Measurements from ENCODE around the gene ADCY3.
"Not testable (repeated sequence)": the region's sequence is repeated elsewhere in the genome, so short reads cannot be mapped to it uniquely, and the experiment has no call there.

Gene ADCY3

GRCh38 chr2:24800487-24800886 is 119.5 kb downstream of the ADCY3 start:
- not testable (repeated sequence) for DNase-seq

DNA sequence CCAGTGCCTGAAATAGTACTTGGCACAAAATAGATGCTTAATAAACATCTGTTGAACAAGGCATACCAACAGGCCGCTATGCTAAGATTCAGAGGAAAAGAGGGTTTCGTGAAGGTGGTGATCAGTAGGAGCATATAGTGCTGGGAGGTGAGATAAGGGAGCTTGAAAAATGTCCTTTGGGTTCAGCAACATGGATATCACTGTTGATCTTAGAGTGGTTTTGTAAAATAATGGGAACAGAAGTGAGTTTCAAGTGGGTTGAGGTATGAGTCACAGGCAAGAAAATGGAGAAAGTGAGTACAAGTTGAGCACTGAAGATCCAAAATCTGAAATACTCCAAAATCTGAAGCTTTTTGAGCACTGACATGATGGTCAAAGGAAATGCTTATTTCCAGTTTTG is 122.4 kb downstream of the ADCY3 start:
- DNase-seq = no peak

DNA sequence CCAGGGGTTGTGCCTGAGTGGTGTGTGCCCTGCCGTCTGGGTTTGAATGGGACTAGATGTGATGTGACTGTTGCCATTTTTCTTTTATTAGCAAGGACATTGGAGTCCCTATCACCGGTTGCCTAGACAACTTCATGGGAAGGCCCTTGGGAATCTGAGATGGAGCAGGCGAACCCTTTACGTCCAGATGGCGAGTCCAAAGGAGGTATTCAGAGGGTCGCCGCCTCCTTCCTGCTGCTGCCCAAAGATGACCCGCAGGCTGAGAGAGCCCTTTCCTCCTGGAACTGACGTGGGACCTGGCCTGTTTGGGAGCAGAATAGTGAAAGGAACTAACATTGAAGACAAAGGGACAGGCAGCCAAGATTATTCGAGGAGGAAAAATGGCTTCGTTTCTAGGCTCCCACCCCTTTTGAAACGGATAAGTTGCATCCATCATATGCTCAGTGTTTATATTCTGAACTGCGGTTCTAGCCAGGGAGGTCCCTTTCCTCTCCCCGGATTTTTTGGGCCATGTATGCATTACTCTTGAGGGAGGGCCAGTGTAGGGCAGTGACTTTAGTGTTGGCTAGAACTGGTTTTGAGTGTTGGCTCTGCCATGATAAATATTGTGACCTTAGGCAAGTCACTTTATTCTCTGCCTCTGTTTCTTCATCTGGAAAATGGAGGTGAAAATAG is 126.1 kb downstream of the ADCY3 start:
- no peak for DNase-seq

DNA sequence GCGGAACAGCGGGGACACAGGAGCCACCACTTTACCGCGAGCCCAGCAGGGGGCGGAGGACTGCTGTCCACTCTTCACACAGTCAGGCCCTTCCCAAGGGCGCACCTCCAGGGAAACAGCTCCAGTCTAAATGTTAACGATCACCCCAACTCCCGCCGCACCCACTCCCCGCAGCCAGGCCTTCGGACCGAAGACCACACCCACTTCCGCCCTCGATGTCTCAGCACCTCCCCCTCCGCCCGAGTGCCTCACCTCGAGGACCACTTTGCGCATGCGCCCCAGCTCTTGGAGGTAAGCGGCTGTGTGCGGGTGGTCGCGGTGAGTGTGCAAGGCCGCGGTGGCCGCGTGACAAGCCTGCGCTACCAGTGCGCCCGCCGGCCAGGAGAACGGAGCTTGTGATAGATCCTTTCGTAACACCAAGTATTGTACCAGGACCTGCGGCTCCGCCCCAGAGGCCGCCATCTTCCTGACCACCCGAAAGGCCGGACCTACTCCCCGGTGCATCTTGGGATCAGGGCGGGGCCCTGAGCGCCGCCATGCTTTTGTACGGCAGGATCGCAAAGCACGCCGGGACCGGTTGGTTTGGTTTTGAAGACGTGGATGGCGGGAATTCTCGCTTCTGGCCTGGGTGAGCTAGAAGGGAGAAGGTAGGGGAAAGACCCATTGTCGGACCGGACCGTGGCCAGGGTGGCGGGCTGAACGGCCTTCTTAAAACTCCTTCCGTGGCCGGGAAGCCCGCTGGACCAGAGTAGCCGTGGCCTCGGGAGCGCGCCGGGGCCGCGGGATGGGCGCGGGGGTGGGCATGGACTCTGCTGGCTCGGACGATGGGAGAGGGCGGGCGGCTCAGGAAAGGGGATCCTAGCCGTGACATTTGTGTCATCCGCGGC is 126.9 kb downstream of the ADCY3 start, which contains the start of the genes CENPO and PTRHD1:
TSS of gene CENPO (plus strand) at position 552 of the 887 bp plus-strand sequence. CDS start 495 bp downstream, outside the sequence.
TSS of gene PTRHD1 (minus strand) at position 518 of the 887 bp plus-strand sequence. CDS start at position 504, 14 bp downstream.
- DNase-seq = peak; percentile 92

DNA sequence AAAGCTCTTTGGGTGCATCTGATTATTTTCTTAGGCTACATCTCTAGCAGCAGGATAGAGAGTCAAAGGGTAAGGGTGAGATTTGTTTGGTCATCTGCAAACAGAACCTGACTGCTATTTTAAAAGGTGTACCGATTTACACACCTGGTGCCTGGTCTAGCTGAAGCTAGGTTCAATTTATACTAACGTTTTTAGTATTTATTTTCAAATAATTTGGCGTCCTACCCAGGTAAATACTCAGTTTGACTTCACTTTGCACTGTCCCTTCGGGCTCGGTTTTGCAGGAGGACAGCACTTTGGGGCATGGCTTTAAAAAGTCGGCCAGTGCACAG is 127.5 kb downstream of the ADCY3 start:
- DNase-seq = no peak

DNA sequence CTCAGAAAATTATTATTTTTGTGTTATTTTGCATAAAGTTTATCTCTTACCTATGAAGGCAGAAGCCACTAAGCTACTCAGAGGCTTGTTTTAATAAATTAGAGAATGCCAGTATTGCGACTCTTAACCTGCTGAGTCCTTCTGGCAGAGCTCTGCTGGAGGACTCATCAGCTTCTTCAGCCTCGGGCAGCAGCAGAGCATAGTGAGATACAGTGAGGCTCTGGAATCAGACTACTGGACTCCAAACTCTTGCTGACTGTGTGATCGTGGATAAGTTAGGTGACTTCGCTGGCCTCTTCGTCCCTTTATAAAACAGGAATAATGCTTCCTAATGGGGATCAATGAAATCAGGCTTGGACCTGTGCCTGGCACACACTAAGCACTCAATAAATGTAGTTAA is 128.6 kb downstream of the ADCY3 start:
- DNase-seq = no peak

DNA sequence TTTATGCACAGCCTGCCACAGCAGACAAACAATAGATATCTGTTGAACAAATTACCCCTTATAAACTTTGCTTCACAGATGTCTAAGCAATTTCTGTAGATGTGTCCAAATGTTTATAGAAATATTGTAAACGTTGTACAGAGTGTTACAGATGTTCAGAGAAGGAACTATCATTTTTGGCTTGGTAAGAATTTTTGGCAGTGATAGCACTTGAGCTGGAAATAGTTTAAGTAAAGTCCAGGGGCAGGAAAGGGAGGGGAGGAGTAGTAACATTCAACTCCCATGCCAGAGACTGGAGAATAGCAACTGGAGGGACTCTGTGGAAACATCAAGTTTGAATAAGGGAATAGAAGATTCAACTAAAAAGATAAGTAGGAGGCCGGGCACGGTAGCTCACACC is 131.2 kb downstream of the ADCY3 start:
- no peak for DNase-seq

DNA sequence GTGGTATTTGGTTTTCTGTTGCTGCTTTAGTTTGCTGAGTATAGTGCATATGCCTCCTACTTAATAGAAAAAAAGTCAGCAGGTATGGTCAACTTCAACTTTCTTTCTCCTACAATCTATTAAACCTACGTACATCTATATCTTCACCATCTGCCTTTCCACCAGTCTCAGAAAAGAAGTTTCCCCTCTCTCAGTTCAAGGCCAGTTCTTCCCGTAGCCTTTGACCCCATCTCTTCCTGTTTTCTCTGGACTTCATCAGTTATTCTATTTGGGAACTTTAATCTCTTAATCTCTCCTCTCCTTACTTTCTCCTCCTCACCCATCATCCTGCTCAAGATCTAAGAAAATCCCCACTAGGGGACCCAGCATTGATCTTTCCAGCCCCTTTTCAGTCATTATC is 132.5 kb downstream of the ADCY3 start:
- DNase-seq = no peak

- DNase-seq = no peak
These were observed 134.2 kb downstream of the ADCY3 start for GRCh38 chr2:24785671-24786321.

DNA sequence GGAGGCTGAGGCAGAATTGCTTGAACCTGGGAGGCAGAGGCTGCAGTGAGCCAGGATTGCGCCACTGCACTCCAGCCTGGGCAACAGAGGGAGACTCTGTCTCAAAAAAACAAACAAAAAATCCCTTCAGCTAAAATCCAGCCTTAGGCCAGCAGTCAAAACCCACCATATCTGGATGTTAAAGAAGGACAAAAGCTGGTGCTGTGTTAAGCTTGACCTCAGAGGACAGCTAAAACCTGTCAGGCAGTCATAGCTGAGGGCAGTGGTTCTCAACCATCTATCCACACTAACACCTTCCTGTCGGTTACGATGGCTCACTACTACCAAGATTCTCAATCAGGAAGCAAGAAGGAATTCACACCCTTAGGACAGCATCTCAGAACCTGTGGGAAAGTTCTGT is 136.4 kb downstream of the ADCY3 start:
- no peak for DNase-seq

DNA sequence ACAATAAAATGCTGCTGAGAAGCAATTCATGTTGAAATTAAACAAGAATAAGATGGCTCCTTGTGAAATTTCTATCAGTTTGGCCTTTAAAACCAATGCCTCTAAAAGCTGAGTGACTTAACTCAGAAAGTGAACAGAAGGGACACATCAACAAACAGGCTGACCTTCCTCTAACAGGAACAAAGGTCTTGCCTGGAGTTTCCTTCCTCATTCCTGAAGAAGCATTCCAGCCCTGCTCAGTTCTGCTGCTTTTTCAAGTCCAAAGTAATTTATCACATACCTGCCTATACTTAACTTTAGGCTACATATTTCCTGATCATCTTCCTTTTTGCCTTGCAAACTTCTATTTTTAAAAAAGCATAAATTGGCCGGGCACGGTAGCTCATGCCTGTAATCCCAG is 140.9 kb downstream of the ADCY3 start:
- DNase-seq = no peak

DNA sequence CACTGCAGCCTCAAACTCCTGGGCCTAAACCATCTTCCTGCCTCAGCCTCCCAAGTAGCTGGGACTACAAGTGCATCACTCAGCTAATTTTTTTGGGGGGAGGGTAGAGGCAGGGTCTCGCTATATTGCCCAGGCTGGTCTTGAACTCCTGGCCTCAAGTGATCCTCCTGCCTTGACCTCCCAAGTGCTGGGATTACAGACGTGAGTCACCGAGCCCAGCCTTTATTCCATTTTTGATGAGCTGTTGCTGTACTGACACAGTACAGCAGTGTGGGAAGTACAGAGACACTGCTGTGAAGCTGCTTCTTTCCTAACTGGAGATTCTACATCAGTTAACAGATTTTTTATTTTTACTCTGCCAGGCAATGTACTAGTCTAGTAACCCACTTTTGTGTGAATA is 145.7 kb downstream of the ADCY3 start:
- no peak for DNase-seq

DNA sequence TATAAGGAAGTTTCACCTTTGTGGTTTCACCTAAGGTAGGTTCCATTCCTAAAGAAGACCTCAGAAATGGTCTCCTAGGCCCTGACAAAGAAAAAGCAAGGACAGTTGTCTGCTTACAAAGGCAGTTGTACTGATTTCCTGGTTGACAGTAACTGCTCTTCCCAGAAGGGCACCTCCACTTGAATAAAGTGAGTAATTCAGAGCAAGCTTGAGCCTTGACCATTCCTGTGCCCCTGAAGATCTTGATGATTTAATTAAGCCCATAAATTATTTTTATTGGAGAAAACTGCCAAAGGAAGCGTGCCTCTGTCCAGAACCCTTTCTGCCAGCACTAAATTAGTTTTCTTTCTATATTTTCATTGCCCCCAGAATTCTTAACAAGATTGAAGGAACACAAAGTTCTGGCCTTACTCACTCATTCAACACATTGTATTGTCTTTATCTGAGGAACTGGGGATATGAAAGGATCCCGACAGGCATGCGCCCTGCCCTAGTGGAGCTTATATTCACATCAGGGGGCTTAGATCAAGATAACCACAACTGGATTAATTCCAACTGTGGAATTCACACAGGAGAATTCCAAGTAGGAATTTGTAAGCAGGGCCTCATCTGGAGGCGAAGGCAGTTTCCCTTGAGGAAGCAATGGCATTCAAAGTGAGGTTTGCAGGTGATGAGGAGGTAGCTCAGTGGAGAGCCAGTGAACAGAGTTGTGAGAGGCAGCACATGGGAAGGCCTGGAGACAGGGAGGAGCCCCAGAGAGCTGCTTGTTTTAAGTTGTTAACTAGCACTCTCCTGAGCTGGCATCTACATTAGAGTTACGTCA is 148.1 kb downstream of the ADCY3 start:
- no peak for DNase-seq

DNA sequence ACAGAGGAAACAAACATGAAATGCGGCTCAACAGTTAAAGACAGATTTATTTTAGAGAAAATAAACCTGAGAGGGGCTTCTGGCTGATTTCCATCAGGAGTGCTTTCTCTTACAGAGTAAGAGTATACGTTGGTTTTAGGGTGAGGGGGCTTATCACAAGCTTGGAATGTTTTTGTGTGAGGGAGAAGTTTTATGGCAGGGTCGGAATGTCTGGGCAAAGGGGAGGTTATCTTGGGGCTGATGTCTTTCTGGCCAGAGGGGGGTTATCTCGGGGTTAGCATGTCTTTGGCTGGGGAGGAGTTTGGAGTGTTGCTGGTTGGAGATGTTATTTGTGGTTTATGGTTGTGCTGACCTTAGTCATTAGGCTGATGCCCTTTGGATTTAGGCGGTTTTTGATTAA is 149.0 kb downstream of the ADCY3 start:
- no peak for DNase-seq

All from activated CD4-positive, alpha-beta T cell treated with anti-CD3 and anti-CD28 coated beads, Interleukin-2, amount 50 U/mL, for 4 hours (primary cell).